GM23248 (cell line): Measurements from ENCODE around the gene TMEM184B.

Experiments
- EZH2 ChIP-seq: fragments of 200-600 bp; sonication (generic); IDR thresholded peaks from 2 replicates; pipeline ENCODE4 v1.6.1; 2018; ENCODE audit warnings: antibody characterized with exemption, mild to moderate bottlenecking; ENCODE audit not compliant: insufficient read depth, poor library complexity, severe bottlenecking
- EZH2phosphoT487 ChIP-seq: fragments of 200-600 bp; sonication (generic); IDR thresholded peaks from 2 replicates; pipeline ENCODE4 v1.6.1; 2018; ENCODE audit warnings: antibody characterized with exemption, moderate library complexity, mild to moderate bottlenecking, low read depth; ENCODE audit not compliant: insufficient read depth

GRCh38 chr22:38207898-38208432, 64.8 kb downstream of the TMEM184B start:
- TF ChIP-seq EZH2phosphoT487 (no peak), EZH2 (no peak)
